SK-N-SH (cell line): ENCODE data around the gene CHML.

ENCODE experiments used
- EP300 ChIP-seq, 2 experiments: IDR thresholded peaks; 2 replicates each; pipeline versions ENCODE4 v1.4.0 to v1.6.1; 2012; ENCODE audit warnings: borderline replicate concordance in 1 of 2, low read depth in 1 of 2, low read length in 1 of 2
- TEAD4 ChIP-seq: IDR thresholded peaks from 2 replicates; pipeline ENCODE4 v1.4.0; 2012; ENCODE audit warnings: mild to moderate bottlenecking, borderline replicate concordance; ENCODE audit not compliant: insufficient read depth
- TF ChIP-seq, protein P1 (sequence below): IDR thresholded peaks from 2 replicates; pipeline ENCODE4 v1.4.0; 2012; ENCODE audit warnings: low read depth
- TF ChIP-seq, protein P2 (sequence below): fragments of 200-600 bp; sonication (generic); IDR thresholded peaks from 2 replicates; pipeline ENCODE4 v1.6.1; 2017; ENCODE audit warnings: antibody characterized with exemption, mild to moderate bottlenecking, moderate library complexity

DNA sequence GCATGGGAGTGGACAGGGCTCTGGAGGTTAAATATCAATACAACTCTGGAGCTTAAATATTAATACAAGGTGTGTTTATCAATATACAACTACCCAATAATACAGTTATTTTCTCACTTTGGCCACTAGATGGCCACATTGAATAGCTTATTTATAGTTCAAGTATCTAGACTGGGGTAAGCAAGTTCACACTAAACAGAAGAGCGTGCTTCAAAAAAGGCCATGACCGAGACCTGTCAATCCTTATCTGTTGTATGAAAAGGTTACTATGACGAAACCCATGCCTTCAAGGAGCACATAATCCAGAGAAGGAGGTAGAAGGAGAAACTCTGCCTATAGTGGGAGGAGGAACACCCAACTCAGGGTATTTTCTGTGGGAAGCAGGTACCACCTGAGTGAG lies 29.1 kb downstream of the CHML start:
- TF ChIP-seq, protein P1, sequence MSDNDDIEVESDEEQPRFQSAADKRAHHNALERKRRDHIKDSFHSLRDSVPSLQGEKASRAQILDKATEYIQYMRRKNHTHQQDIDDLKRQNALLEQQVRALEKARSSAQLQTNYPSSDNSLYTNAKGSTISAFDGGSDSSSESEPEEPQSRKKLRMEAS, result no peak
- TF ChIP-seq, protein P2, sequence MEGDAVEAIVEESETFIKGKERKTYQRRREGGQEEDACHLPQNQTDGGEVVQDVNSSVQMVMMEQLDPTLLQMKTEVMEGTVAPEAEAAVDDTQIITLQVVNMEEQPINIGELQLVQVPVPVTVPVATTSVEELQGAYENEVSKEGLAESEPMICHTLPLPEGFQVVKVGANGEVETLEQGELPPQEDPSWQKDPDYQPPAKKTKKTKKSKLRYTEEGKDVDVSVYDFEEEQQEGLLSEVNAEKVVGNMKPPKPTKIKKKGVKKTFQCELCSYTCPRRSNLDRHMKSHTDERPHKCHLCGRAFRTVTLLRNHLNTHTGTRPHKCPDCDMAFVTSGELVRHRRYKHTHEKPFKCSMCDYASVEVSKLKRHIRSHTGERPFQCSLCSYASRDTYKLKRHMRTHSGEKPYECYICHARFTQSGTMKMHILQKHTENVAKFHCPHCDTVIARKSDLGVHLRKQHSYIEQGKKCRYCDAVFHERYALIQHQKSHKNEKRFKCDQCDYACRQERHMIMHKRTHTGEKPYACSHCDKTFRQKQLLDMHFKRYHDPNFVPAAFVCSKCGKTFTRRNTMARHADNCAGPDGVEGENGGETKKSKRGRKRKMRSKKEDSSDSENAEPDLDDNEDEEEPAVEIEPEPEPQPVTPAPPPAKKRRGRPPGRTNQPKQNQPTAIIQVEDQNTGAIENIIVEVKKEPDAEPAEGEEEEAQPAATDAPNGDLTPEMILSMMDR, result peak; percentile 76
- TF ChIP-seq TEAD4 (no peak), EP300 (IDR thresholded peaks at IDR 0.05; ENCODE audit: borderline replicate concordance in 1 of 2, low read depth in 1 of 2, low read length in 1 of 2) (no peak)
